Peyer's patch (tissue), 4 donors: ENCODE results near the gene PHOSPHO1. TPM values are rescaled to one million over a fixed set of nuclear protein-coding genes. Genes with fewer than 3 reads are reported as not detected.
A peak's percentile ranks its signal among the peaks of the same experiment; 100 is the strongest.

ENCODE experiments used
- DNase-seq, 3 donors: peaks; one replicate each; pipeline ENCODE4 v3.0.0-alpha.2; 2017 to 2019
- H3K27ac ChIP-seq, 4 donors: fragments of 200-600 bp; sonication (generic); one replicate each; pipeline ENCODE4 v1.5.1; 2016 to 2019
- H3K27me3 ChIP-seq, 2 donors: fragments of 200-600 bp; sonication (generic); one replicate each; pipeline ENCODE4 v1.5.1; 2019
- H3K36me3 ChIP-seq, 3 donors: fragments of 200-600 bp; sonication (generic); one replicate each; pipeline ENCODE4 v1.5.1; 2016 to 2019
- H3K4me1 ChIP-seq, 4 donors: fragments of 200-600 bp; sonication (generic); one replicate each; pipeline ENCODE4 v1.5.1; 2016 to 2019
- H3K4me3 ChIP-seq, 4 donors: fragments of 200-600 bp; sonication (generic); 1 replicate in 3 of 4; 2 replicates in 1 of 4; pipeline ENCODE4 v1.5.1; 2016 to 2019; ENCODE audit warnings: mild to moderate bottlenecking in 1 of 4
- H3K9me3 ChIP-seq, 4 donors: fragments of 200-600 bp; sonication (generic); one replicate each; pipeline ENCODE4 v1.5.1; 2016 to 2019; ENCODE audit warnings: mild to moderate bottlenecking in 1 of 4
- POLR2A ChIP-seq, 2 donors: fragments of 450-650 bp; IDR thresholded peaks; one replicate each; pipeline ENCODE4 v1.5.1; 2017; ENCODE audit warnings: antibody characterized with exemption in 2 of 2, mild to moderate bottlenecking in 2 of 2, moderate library complexity in 2 of 2
- total RNA-seq, 4 donors: library from RNA; depleted of rRNA; stranded (reverse); fragments of >200 nt; gene quantifications; one replicate each; pipeline ENCODE4 v1.1.0, GENCODE V29; 2016
- TF ChIP-seq, protein P1 (sequence below), 6 experiments: fragments of 450-650 bp in 4 of 6; fragments of 200-600 bp in 2 of 6; sonication (generic) in 1 of 6; IDR thresholded peaks; one replicate each; pipeline ENCODE4 v1.5.1; 2017 to 2019; ENCODE audit warnings: antibody characterized with exemption in 6 of 6, mild to moderate bottlenecking in 3 of 6, moderate library complexity in 1 of 6

The PHOSPHO1 gene
- total RNA-seq, 4 donors from 2014 or later, result not detected

DNA sequence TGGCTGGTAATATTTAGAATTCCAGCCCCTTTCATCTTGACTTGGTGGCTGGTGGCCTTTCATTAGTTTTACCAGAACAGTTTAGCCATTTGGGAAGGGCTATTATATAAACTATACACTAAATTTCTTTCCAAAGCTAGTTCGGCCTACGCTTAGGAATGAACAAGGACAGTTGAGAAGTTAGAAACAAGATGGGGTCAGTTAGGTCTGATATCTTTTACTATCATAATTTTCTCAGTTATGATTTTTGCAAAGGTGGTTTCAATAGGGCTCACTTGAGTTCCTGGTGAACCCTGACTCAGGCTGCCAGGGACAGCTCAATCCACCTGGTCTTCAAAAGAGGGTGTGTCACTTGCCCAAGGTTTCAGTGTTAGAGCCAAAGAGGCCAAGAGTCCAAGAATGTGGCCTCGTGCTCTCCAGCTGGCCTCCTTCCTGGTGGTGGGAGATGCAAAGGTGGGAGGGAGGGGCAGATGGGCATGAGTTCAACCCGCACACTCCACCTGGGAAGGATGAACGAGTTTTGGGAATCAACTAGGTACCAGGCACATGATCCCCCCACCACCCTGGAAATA is 4.0 kb upstream of the PHOSPHO1 start:
- Histone ChIP-seq H3K9me3 (no peaks in the 10 kb centered on the region), H3K4me3 (no peak overlapping the region), H3K36me3 (no peaks in the 10 kb centered on the region), H3K27me3 (no peaks in the 10 kb centered on the region), H3K27ac (no peak overlapping the region), H3K4me1 (peaks cover 0 to 10% (median 7%) of the 10 kb centered on the region in 4 donors)
- TF ChIP-seq, protein P1, sequence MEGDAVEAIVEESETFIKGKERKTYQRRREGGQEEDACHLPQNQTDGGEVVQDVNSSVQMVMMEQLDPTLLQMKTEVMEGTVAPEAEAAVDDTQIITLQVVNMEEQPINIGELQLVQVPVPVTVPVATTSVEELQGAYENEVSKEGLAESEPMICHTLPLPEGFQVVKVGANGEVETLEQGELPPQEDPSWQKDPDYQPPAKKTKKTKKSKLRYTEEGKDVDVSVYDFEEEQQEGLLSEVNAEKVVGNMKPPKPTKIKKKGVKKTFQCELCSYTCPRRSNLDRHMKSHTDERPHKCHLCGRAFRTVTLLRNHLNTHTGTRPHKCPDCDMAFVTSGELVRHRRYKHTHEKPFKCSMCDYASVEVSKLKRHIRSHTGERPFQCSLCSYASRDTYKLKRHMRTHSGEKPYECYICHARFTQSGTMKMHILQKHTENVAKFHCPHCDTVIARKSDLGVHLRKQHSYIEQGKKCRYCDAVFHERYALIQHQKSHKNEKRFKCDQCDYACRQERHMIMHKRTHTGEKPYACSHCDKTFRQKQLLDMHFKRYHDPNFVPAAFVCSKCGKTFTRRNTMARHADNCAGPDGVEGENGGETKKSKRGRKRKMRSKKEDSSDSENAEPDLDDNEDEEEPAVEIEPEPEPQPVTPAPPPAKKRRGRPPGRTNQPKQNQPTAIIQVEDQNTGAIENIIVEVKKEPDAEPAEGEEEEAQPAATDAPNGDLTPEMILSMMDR (IDR thresholded peaks at IDR 0.05), result no peak
- TF ChIP-seq POLR2A (IDR thresholded peaks at IDR 0.05), result no peak
- peak in 1 of 3 donors; percentile 58 for DNase-seq

DNA sequence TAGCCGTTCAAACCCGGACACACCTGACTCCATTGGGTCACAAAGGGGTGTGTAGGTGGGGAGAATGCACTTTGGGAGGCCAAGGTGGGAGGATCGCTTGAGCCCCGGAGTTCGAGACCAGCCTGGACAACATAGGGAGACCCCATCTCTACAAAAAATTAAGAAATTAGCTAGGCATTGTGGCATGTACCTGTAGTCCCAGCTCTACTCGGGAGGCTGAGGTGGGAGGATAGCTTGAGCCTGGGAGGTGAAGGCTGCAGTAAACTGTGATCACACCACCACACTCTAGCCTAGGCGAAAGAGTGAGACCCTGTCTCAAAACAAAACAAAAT is 942 bp upstream of the PHOSPHO1 start:
- Histone ChIP-seq H3K27me3 (no peaks in the 10 kb centered on the region), H3K9me3 (no peaks in the 10 kb centered on the region), H3K36me3 (no peaks in the 10 kb centered on the region), H3K4me3 (peak overlapping the region in 1 of 4 donors; percentile 57), H3K27ac (no peak overlapping the region), H3K4me1 (peaks cover 0 to 10% (median 7%) of the 10 kb centered on the region in 4 donors)
- no peak for DNase-seq
- no peak for TF ChIP-seq POLR2A (IDR thresholded peaks at IDR 0.05)
- TF ChIP-seq, protein P1 (IDR thresholded peaks at IDR 0.05), result no peak

DNA sequence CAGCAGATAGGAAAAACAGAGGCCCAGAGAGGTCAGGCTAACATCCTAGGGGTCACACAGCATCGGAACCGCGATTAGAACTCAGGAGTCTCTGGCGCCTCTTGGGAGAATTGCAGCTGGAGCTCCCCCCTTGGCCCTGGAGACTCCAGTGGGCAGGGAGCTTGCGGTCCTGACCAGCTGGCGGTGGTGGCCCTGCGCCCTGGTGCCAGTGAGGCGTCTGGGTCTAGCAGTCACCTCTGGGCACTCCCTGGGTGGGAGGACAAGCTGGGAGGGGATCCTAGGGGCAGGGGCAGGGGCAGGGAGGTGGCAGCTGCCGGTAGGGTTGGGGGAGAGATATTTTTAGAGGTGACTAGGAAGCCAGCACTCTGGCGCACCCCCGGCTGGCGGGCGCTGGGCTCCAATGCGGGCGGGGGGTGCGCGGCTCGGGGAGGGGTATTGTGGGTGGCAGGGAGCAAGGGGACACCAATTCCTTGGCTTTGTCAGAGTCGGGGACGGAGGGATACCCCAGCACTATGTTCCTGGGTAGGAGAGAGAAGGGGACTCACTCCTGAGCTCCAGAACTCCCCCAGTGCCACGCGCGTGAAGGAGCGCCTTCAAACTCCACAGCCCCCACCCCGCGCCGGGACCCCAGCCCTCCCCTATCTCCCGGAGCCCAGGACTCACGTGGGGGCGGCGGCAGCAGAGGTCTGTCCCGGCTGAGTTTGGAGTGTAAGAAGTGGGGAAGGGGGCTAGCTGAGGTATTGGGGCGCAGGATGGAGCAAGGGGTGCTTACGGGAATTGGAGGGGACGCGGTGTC is 584 bp downstream of the PHOSPHO1 start:
- no peaks in the 10 kb centered on the region for H3K36me3 ChIP-seq
- H3K4me3 ChIP-seq, result peak overlapping the region; percentile 41 to 57 (median 51)
- no peak for DNase-seq
- H3K9me3 ChIP-seq, result no peaks in the 10 kb centered on the region
- H3K27me3 ChIP-seq, result no peaks in the 10 kb centered on the region
- H3K4me1 ChIP-seq, result peaks cover 0 to 10% (median 7%) of the 10 kb centered on the region in 4 donors
- H3K27ac ChIP-seq, result peak overlapping the region in 1 of 4 donors; percentile 40
- TF ChIP-seq, protein P1 (IDR thresholded peaks at IDR 0.05), result no peak
- no peak for TF ChIP-seq POLR2A (IDR thresholded peaks at IDR 0.05)

DNA sequence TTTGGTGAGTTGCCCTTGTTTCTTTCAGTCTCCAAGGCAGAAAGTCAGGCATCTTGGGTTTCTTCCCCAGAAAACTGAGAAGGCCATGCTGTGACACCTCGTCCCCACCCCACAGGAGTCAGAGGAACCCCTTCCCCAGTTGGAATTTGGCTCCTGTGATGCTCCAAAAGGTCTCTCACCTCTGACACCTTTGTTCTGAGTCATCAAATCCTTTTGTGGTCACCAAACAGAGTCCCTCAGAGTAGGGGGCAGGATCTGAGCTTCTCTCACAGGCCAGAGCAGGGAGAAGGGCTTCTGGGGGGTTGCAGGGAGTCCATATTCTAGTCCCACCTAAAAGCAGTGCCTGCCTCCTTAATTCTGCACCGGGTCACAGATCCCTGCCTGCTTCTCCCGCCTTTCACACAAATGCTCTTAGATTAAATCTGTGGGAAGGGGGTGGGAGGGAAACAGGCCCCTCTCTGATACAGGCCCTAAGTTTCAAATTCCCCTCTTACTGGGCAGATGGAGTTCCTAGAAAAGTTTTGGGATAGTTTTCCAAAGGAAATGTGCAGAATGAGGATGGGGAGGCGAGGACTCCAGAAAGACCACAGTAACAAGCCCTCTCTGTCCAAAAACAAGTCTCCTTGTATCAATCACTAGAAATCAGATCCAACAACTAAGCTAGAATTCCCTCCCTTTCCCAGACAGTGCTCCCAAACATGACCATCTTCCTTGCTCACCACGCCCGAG is 1.3 kb downstream of the PHOSPHO1 start:
- Histone ChIP-seq H3K27me3 (no peaks in the 10 kb centered on the region), H3K4me1 (peaks cover 0 to 16% (median 11%) of the 10 kb centered on the region in 4 donors), H3K27ac (no peak overlapping the region), H3K9me3 (no peaks in the 10 kb centered on the region), H3K4me3 (no peak overlapping the region), H3K36me3 (no peaks in the 10 kb centered on the region)
- no peak for DNase-seq
- TF ChIP-seq, protein P1 (IDR thresholded peaks at IDR 0.05), result no peak

DNA sequence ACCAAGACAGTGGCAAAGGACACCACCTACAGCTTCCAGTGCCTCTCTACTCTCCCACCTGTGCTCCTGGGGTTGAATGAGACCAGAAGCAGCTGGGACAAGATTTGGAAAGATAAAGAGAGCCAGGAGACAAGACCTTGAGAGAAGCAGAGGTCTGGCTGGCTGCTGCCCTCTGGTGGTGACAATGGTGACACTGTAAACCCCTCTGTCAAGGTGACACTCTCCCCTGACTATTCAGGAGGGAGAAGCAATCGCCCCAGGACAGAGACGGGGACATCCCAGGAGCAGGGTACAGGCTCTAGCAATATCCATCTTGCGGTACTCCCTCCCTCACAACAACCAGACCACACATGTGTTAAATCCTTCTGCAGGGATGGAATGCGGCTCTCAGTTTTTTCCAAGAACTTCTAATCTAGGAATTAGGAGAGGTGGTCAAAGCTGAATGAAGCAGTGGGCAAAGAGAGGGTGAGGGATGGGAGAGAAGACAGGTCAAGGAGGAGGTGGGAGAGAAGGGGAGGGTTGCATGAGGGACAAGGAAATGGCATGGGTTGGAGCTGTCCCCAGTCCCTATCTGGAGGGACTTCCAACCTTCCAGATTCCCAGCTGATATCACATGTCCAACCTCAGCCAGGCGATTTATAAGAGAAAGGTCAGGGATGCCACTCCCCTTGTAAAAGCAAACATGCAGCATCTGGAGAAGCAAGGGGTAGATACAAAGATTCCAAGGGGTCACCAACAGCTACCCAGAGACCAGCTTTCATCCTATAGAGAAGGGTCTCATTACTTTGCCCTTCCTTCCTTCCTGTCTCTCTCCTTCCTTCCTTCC is 2.9 kb downstream of the PHOSPHO1 start:
- peaks cover 0 to 29% (median 22%) of the 10 kb centered on the region in 4 donors for H3K4me1 ChIP-seq
- TF ChIP-seq, protein P1 (IDR thresholded peaks at IDR 0.05), result peak; percentile 67 to 83 (median 80)
- TF ChIP-seq POLR2A (IDR thresholded peaks at IDR 0.05), result no peak
- H3K27me3 ChIP-seq, result no peaks in the 10 kb centered on the region

More for the DNA sequence above, 2.9 kb downstream of the PHOSPHO1 start:
- peak; percentile 80 to 94 (median 81) for DNase-seq
- no peaks in the 10 kb centered on the region for H3K36me3 ChIP-seq
- no peak overlapping the region for H3K4me3 ChIP-seq
- H3K27ac ChIP-seq, result no peak overlapping the region
- H3K9me3 ChIP-seq, result no peaks in the 10 kb centered on the region
